HepG2 (cell line): ENCODE results near the gene PFKP. TPM values are rescaled to one million over a fixed set of nuclear protein-coding genes. Genes with fewer than 3 reads are reported as not detected.

Source experiments
- ATF1 ChIP-seq: IDR thresholded peaks from 2 replicates; pipeline ENCODE4 v1.6.1; 2016; ENCODE audit warnings: mild to moderate bottlenecking, control low read depth
- ATF5 ChIP-seq: sonication (generic); formaldehyde crosslinking; IDR thresholded peaks from 2 replicates; pipeline ENCODE4 v1.4.0; 2020; ENCODE audit warnings: mild to moderate bottlenecking, low read depth, missing genetic modification reagents
- BATF2 ChIP-seq: sonication (generic); formaldehyde crosslinking; IDR thresholded peaks from 2 replicates; pipeline ENCODE4 v1.8.0; 2022; ENCODE audit warnings: mild to moderate bottlenecking, missing genetic modification reagents, moderate library complexity
- CAMTA2 ChIP-seq: sonication (generic); formaldehyde crosslinking; IDR thresholded peaks from 2 replicates; pipeline ENCODE4 v1.4.0; 2020; ENCODE audit warnings: mild to moderate bottlenecking, missing genetic modification reagents, borderline replicate concordance
- CENPBD1 ChIP-seq: sonication (generic); formaldehyde crosslinking; IDR thresholded peaks from 2 replicates; pipeline ENCODE4 v1.8.0; 2022; ENCODE audit warnings: missing genetic modification reagents, low read depth, mild to moderate bottlenecking, borderline replicate concordance
- CREBL2 ChIP-seq: sonication (generic); formaldehyde crosslinking; IDR thresholded peaks from 2 replicates; pipeline ENCODE4 v1.8.1; 2023; ENCODE audit warnings: missing genetic modification reagents, mild to moderate bottlenecking, borderline replicate concordance
- DRAP1 ChIP-seq: IDR thresholded peaks from 2 replicates; pipeline ENCODE4 v1.6.1; 2016; ENCODE audit warnings: missing genetic modification reagents, missing compliant biosample characterization
- E2F2 ChIP-seq: sonication (generic); formaldehyde crosslinking; IDR thresholded peaks from 2 replicates; pipeline ENCODE4 v1.4.0; 2020; ENCODE audit warnings: missing genetic modification reagents, borderline replicate concordance
- FOXA1 ChIP-seq, 2 experiments: fragments of 450-650 bp in 1 of 2; sonication (generic) in 1 of 2; formaldehyde crosslinking in 1 of 2; IDR thresholded peaks; 2 replicates each; pipeline versions ENCODE4 v1.4.0 to v1.6.1; 2016 to 2020; ENCODE audit warnings: missing genetic modification reagents in 1 of 2
- NFYB ChIP-seq: sonication (generic); formaldehyde crosslinking; IDR thresholded peaks from 2 replicates; pipeline ENCODE4 v1.4.0; 2020; ENCODE audit warnings: missing genetic modification reagents
- REPIN1 ChIP-seq: sonication (generic); formaldehyde crosslinking; IDR thresholded peaks from 2 replicates; pipeline ENCODE4 v1.8.0; 2022; ENCODE audit warnings: missing genetic modification reagents, low read depth, mild to moderate bottlenecking, borderline replicate concordance
- STAG1 ChIP-seq: sonication (generic); formaldehyde crosslinking; IDR thresholded peaks from 2 replicates; pipeline ENCODE4 v1.4.0; 2020; ENCODE audit warnings: missing genetic modification reagents
- STAT5B ChIP-seq: sonication (generic); formaldehyde crosslinking; IDR thresholded peaks from 2 replicates; pipeline ENCODE4 v1.4.0; 2020; ENCODE audit warnings: missing genetic modification reagents
- ZBTB39 ChIP-seq: sonication (generic); formaldehyde crosslinking; IDR thresholded peaks from 2 replicates; pipeline ENCODE4 v1.5.0; 2020; ENCODE audit warnings: missing genetic modification reagents
- ZMYM4 ChIP-seq: sonication (generic); formaldehyde crosslinking; IDR thresholded peaks from 2 replicates; pipeline ENCODE4 v1.8.1; 2023; ENCODE audit warnings: mild to moderate bottlenecking, missing genetic modification reagents
- ZNF17 ChIP-seq: sonication (generic); formaldehyde crosslinking; IDR thresholded peaks from 2 replicates; pipeline ENCODE4 v1.5.0; 2020; ENCODE audit warnings: mild to moderate bottlenecking, missing genetic modification reagents
- ZNF513 ChIP-seq: sonication (generic); formaldehyde crosslinking; conservative IDR thresholded peaks from 2 replicates; pipeline ENCODE4 v1.5.0; 2020; ENCODE audit warnings: missing genetic modification reagents
- ZNF558 ChIP-seq: sonication (generic); formaldehyde crosslinking; IDR thresholded peaks from 2 replicates; pipeline ENCODE4 v1.9.0; 2022; ENCODE audit warnings: mild to moderate bottlenecking, missing genetic modification reagents, borderline replicate concordance
- ZNF567 ChIP-seq: sonication (generic); formaldehyde crosslinking; IDR thresholded peaks from 2 replicates; pipeline ENCODE4 v1.8.1; 2023; ENCODE audit warnings: mild to moderate bottlenecking, missing genetic modification reagents, borderline replicate concordance
- ZNF850 ChIP-seq: sonication (generic); formaldehyde crosslinking; conservative IDR thresholded peaks from 2 replicates; pipeline ENCODE4 v1.9.0; 2021; ENCODE audit warnings: mild to moderate bottlenecking, missing genetic modification reagents
- ZNF878 ChIP-seq: sonication (generic); formaldehyde crosslinking; IDR thresholded peaks from 2 replicates; pipeline ENCODE4 v1.8.1; 2023; ENCODE audit warnings: mild to moderate bottlenecking, missing genetic modification reagents, moderate library complexity
- ZSCAN25 ChIP-seq: sonication (generic); formaldehyde crosslinking; IDR thresholded peaks from 2 replicates; pipeline ENCODE4 v1.8.0; 2022; ENCODE audit warnings: mild to moderate bottlenecking, missing genetic modification reagents
- polyA plus RNA-seq, 8 experiments: library from polyadenylated mRNA; depleted of rRNA in 3 of 8; stranded (reverse) in 7 of 8; unstranded in 1 of 8; fragments of >200 nt; fragmentation: Illumina TruSeq in 4 of 8; extraction: Trizol in 4 of 8; gene quantifications; 2 replicates each; pipeline versions ENCODE4 v1.2.1 to v1.2.3, GENCODE V29; 2011 to 2016; ENCODE audit warnings: low read depth in 4 of 8, missing spikeins in 1 of 8, mixed read lengths in 1 of 8; ENCODE audit not compliant: insufficient read depth in 1 of 8
- total RNA-seq, 5 experiments: library from RNA; depleted of rRNA; stranded (reverse); fragments of >200 nt; fragmentation: Illumina TruSeq; extraction: Trizol; gene quantifications; 2 replicates each; pipeline ENCODE4 v1.2.3, GENCODE V29; 2016; ENCODE audit warnings: low read depth in 1 of 5

PFKP gene
- total and polyA plus RNA-seq, 2 of the 13 experiments (the other 11 are each of a cell fraction or from before 2014, with no cell fraction given), result 0.80 to 2.4 TPM

GRCh38 chr10:3172446-3173170 lies 105.3 kb downstream of the PFKP start, which contains the start of gene PITRM1 (continued):
- TF ChIP-seq ZMYM4 (CRISPR knock-in tag), result peak; percentile 89
- no peak for TF ChIP-seq ZNF878 (CRISPR knock-in tag)
- TF ChIP-seq E2F2, result no peak
- no peak for TF ChIP-seq CREBL2 (CRISPR knock-in tag)
- no peak for TF ChIP-seq ZNF17
- 0 out of 2 replicates have a peak, but pooled peaks have one; percentile 42 for TF ChIP-seq BATF2 (CRISPR knock-in tag)
- TF ChIP-seq NFYB (CRISPR knock-in tag), result peak; percentile 83
- TF ChIP-seq REPIN1 (CRISPR knock-in tag), result peak; percentile 74
- TF ChIP-seq FOXA1 (IDR thresholded peaks at IDR 0.05), result no peak
- peak; percentile 37; the same call in 1 of the 2 replicates for TF ChIP-seq FOXA1 (CRISPR knock-in tag; IDR thresholded peaks at IDR 0.05)
- no peak for TF ChIP-seq ZBTB39 (CRISPR knock-in tag)
- TF ChIP-seq ZNF558, result 0 out of 2 replicates have a peak, but pooled peaks have one; percentile 2
- TF ChIP-seq ZNF513, result no peak
- no peak for TF ChIP-seq STAT5B (CRISPR knock-in tag)
- TF ChIP-seq ATF1 (CRISPR knock-in tag), result no peak
- TF ChIP-seq ZNF850 (CRISPR knock-in tag), result no peak
- no peak for TF ChIP-seq ZNF567 (CRISPR knock-in tag)
- TF ChIP-seq STAG1 (CRISPR knock-in tag), result no peak
- no peak for TF ChIP-seq CENPBD1 (CRISPR knock-in tag)
- no peak for TF ChIP-seq ATF5 (CRISPR knock-in tag)
- peak; percentile 100 for TF ChIP-seq DRAP1
- peak; percentile 55; the same call in 1 of the 2 replicates for TF ChIP-seq ZSCAN25 (CRISPR knock-in tag)
- TF ChIP-seq CAMTA2 (CRISPR knock-in tag), result no peak
